Upper lobe of left lung (tissue), 4 donors: ENCODE results near the gene CAPN7.

Experiments used
- POLR2A ChIP-seq, 4 donors: fragments of 450-650 bp; IDR thresholded peaks; one replicate each; pipeline ENCODE4 v1.5.1; 2016 to 2017; ENCODE audit warnings: antibody characterized with exemption in 4 of 4, mild to moderate bottlenecking in 2 of 4
- TF ChIP-seq, protein P1 (sequence below), 6 experiments: fragments of 450-650 bp in 4 of 6; fragments of 200-600 bp in 2 of 6; sonication (generic) in 2 of 6; IDR thresholded peaks; one replicate each; pipeline ENCODE4 v1.5.1; 2016 to 2019; ENCODE audit warnings: antibody characterized with exemption in 6 of 6

DNA sequence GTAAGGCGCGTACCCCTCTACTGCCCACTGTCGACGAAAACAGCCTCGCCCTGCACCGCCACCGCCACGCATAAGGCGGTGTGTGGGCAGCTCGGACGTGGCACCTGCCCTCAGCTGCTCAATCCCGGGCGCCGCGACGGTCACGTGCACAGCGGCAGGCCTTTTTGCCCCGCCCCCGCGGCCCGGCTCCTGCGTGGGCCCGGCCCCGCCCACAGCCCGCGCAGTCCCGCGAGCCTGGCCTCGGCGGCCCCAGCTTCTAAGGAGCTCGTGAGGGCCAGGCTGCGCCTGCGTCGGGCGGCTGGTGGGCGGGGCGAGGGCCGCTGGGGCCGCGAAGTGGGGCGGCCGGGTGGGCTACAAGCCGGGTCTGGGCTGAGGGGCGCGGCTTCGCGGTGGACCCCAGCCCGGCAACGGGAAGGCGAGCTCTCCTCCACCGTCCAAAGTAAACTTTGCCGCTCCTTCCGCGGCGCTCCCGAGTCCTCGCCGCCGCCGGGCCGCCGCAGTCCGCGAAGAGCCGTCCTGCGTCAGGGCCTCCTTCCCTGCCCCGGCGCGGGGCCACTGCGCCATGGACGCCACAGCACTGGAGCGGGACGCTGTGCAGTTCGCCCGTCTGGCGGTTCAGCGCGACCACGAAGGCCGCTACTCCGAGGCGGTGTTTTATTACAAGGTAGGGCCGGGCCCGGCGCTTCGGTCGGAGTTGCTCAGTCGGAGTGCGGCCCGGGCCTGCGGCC, at the start of gene CAPN7:
- TF ChIP-seq, protein P1, sequence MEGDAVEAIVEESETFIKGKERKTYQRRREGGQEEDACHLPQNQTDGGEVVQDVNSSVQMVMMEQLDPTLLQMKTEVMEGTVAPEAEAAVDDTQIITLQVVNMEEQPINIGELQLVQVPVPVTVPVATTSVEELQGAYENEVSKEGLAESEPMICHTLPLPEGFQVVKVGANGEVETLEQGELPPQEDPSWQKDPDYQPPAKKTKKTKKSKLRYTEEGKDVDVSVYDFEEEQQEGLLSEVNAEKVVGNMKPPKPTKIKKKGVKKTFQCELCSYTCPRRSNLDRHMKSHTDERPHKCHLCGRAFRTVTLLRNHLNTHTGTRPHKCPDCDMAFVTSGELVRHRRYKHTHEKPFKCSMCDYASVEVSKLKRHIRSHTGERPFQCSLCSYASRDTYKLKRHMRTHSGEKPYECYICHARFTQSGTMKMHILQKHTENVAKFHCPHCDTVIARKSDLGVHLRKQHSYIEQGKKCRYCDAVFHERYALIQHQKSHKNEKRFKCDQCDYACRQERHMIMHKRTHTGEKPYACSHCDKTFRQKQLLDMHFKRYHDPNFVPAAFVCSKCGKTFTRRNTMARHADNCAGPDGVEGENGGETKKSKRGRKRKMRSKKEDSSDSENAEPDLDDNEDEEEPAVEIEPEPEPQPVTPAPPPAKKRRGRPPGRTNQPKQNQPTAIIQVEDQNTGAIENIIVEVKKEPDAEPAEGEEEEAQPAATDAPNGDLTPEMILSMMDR (IDR thresholded peaks at IDR 0.05) = peak; percentile 25 to 77 (median 53)
- peak in 3 of 4 donors; percentile 92 to 98 (median 96) for TF ChIP-seq POLR2A (IDR thresholded peaks at IDR 0.05)
